KMS-11 (cell line): ENCODE measurements around the gene SEZ6L2.

Experiments
- H2AFZ ChIP-seq: fragments of 200-600 bp; sonication (generic); 2 replicates; pipeline ENCODE4 v1.6.1; 2016; ENCODE audit warnings: antibody characterized with exemption, mixed run types, low read depth
- H3K27ac ChIP-seq: fragments of 200-600 bp; sonication (generic); 2 replicates; pipeline ENCODE4 v1.6.1; 2016; ENCODE audit warnings: mild to moderate bottlenecking, mixed run types
- H3K27me3 ChIP-seq: fragments of 200-600 bp; sonication (generic); 2 replicates; pipeline ENCODE4 v1.6.1; 2017; ENCODE audit warnings: mild to moderate bottlenecking, low read depth, mixed run types, moderate library complexity; ENCODE audit not compliant: insufficient read depth
- H3K36me3 ChIP-seq: fragments of 200-600 bp; sonication (generic); 2 replicates; pipeline ENCODE4 v1.6.1; 2017; ENCODE audit warnings: mild to moderate bottlenecking, mixed run types; ENCODE audit not compliant: insufficient read depth
- H3K4me1 ChIP-seq: fragments of 200-600 bp; sonication (generic); 2 replicates; pipeline ENCODE4 v1.6.1; 2016; ENCODE audit warnings: mild to moderate bottlenecking, low read depth, mixed run types; ENCODE audit not compliant: poor library complexity, severe bottlenecking
- H3K4me2 ChIP-seq: fragments of 200-600 bp; sonication (generic); 2 replicates; pipeline ENCODE4 v1.7.0; 2016; ENCODE audit warnings: mild to moderate bottlenecking, mixed run types
- H3K4me3 ChIP-seq: fragments of 200-600 bp; sonication (generic); IDR thresholded peaks from 2 replicates; pipeline ENCODE4 v1.6.1; 2017; ENCODE audit warnings: low read depth, low read length, mixed read lengths; ENCODE audit not compliant: insufficient read depth
- H3K79me2 ChIP-seq: fragments of 200-600 bp; sonication (generic); 2 replicates; pipeline ENCODE4 v1.6.1; 2016; ENCODE audit warnings: low read depth, mixed run types; ENCODE audit not compliant: insufficient read depth
- H3K9ac ChIP-seq: fragments of 200-600 bp; sonication (generic); 2 replicates; pipeline ENCODE4 v1.6.1; 2016; ENCODE audit warnings: mild to moderate bottlenecking, mixed run types
- H4K20me1 ChIP-seq: fragments of 200-600 bp; sonication (generic); 2 replicates; pipeline ENCODE4 v1.6.1; 2016; ENCODE audit warnings: mild to moderate bottlenecking, mixed run types; ENCODE audit not compliant: insufficient read depth
- TF ChIP-seq, protein P1 (sequence below): fragments of 200-600 bp; sonication (generic); conservative IDR thresholded peaks from 2 replicates; pipeline ENCODE4 v1.6.1; 2017; ENCODE audit warnings: low read depth, mild to moderate bottlenecking, antibody characterized with exemption, low read length, moderate library complexity, mixed read lengths

Gene SEZ6L2

GRCh38 chr16:29916979-29917378 is 17.6 kb upstream of the SEZ6L2 start:
- no peak overlapping the region for H3K27ac ChIP-seq

GRCh38 chr16:29915590-29916247 is 16.4 kb upstream of the SEZ6L2 start:
- no peaks in the 10 kb centered on the region for H3K27me3 ChIP-seq
- no peaks in the 10 kb centered on the region for H4K20me1 ChIP-seq
- H3K27ac ChIP-seq: no peak overlapping the region
- no peaks in the 10 kb centered on the region for H3K4me1 ChIP-seq
- TF ChIP-seq, protein P1, sequence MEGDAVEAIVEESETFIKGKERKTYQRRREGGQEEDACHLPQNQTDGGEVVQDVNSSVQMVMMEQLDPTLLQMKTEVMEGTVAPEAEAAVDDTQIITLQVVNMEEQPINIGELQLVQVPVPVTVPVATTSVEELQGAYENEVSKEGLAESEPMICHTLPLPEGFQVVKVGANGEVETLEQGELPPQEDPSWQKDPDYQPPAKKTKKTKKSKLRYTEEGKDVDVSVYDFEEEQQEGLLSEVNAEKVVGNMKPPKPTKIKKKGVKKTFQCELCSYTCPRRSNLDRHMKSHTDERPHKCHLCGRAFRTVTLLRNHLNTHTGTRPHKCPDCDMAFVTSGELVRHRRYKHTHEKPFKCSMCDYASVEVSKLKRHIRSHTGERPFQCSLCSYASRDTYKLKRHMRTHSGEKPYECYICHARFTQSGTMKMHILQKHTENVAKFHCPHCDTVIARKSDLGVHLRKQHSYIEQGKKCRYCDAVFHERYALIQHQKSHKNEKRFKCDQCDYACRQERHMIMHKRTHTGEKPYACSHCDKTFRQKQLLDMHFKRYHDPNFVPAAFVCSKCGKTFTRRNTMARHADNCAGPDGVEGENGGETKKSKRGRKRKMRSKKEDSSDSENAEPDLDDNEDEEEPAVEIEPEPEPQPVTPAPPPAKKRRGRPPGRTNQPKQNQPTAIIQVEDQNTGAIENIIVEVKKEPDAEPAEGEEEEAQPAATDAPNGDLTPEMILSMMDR: no peak
- no peak overlapping the region for H2AFZ ChIP-seq
- H3K4me3 ChIP-seq: no peak overlapping the region
- H3K9ac ChIP-seq: no peak overlapping the region
- no peaks in the 10 kb centered on the region for H3K36me3 ChIP-seq
- no peaks in the 10 kb centered on the region for H3K79me2 ChIP-seq
- H3K4me2 ChIP-seq: no peak overlapping the region

More at GRCh38 chr16:29916979-29917378, 17.6 kb upstream of the SEZ6L2 start:
- no peaks in the 10 kb centered on the region for H3K4me1 ChIP-seq
- H3K79me2 ChIP-seq: no peaks in the 10 kb centered on the region
- no peaks in the 10 kb centered on the region for H3K27me3 ChIP-seq
- H4K20me1 ChIP-seq: no peaks in the 10 kb centered on the region
- H3K9ac ChIP-seq: no peak overlapping the region
- TF ChIP-seq, protein P1: no peak
- H2AFZ ChIP-seq: no peak overlapping the region
- no peak overlapping the region for H3K4me2 ChIP-seq
- H3K4me3 ChIP-seq: no peak overlapping the region
- no peaks in the 10 kb centered on the region for H3K36me3 ChIP-seq

GRCh38 chr16:29913514-29913913 is 14.2 kb upstream of the SEZ6L2 start:
- H3K4me3 ChIP-seq: no peak overlapping the region
- no peaks in the 10 kb centered on the region for H4K20me1 ChIP-seq
- no peaks in the 10 kb centered on the region for H3K27me3 ChIP-seq
- H3K79me2 ChIP-seq: no peaks in the 10 kb centered on the region
- H2AFZ ChIP-seq: no peak overlapping the region
- no peak overlapping the region for H3K4me2 ChIP-seq
- TF ChIP-seq, protein P1: no peak
- H3K9ac ChIP-seq: no peak overlapping the region
- H3K27ac ChIP-seq: no peak overlapping the region
- no peaks in the 10 kb centered on the region for H3K4me1 ChIP-seq
- no peaks in the 10 kb centered on the region for H3K36me3 ChIP-seq

GRCh38 chr16:29912087-29912486 is 12.7 kb upstream of the SEZ6L2 start:
- H2AFZ ChIP-seq: no peak overlapping the region

More at GRCh38 chr16:29912087-29912486, 12.7 kb upstream of the SEZ6L2 start:
- Histone ChIP-seq H3K4me1 (no peaks in the 10 kb centered on the region), H3K27ac (no peak overlapping the region), H3K79me2 (no peaks in the 10 kb centered on the region), H3K36me3 (no peaks in the 10 kb centered on the region), H3K4me2 (no peak overlapping the region), H3K9ac (no peak overlapping the region), H3K4me3 (no peak overlapping the region), H4K20me1 (no peaks in the 10 kb centered on the region), H3K27me3 (no peaks in the 10 kb centered on the region)
- TF ChIP-seq, protein P1: no peak
